Gastrocnemius medialis (tissue), 4 donors: ENCODE measurements around the gene SGMS1. TPM values are rescaled to one million over a fixed set of nuclear protein-coding genes. Genes with fewer than 3 reads are reported as not detected.
"Not testable (repeated sequence)": the region's sequence is repeated elsewhere in the genome, so short reads cannot be mapped to it uniquely, and the experiment has no call there.

Experiments used
- ATAC-seq, 2 donors: fragments of 150-250 bp; one replicate each; pipeline ENCODE4 v1.9.1; 2016
- DNase-seq, 2 donors: peaks; one replicate each; pipeline ENCODE4 v3.0.0-alpha.2; 2019
- H3K27ac ChIP-seq, 4 donors: fragments of 200-600 bp; sonication (generic); 1 replicate in 1 of 4; 2 replicates in 3 of 4; pipeline ENCODE4 v1.5.1; 2016 to 2018; ENCODE audit warnings: mild to moderate bottlenecking in 2 of 4, moderate library complexity in 1 of 4
- H3K27me3 ChIP-seq, 3 donors: fragments of 200-600 bp; sonication (generic) in 2 of 3; 1 replicate in 1 of 3; 2 replicates in 2 of 3; pipeline versions ENCODE4 v1.5.1 to v1.6.0; 2016 to 2019; ENCODE audit warnings: mild to moderate bottlenecking in 1 of 3, moderate library complexity in 1 of 3
- H3K36me3 ChIP-seq, 2 donors: fragments of 200-600 bp; sonication (generic) in 1 of 2; one replicate each; pipeline ENCODE4 v1.5.1; 2017 to 2018
- H3K4me1 ChIP-seq, 2 donors: fragments of 200-600 bp; sonication (generic) in 1 of 2; one replicate each; pipeline ENCODE4 v1.5.1; 2016 to 2017; ENCODE audit warnings: mild to moderate bottlenecking in 2 of 2
- H3K4me3 ChIP-seq, 4 donors: fragments of 200-600 bp; sonication (generic) in 3 of 4; 1 replicate in 1 of 4; 2 replicates in 3 of 4; pipeline ENCODE4 v1.5.1; 2016 to 2019; ENCODE audit warnings: mild to moderate bottlenecking in 2 of 4
- H3K9me3 ChIP-seq, 3 donors: fragments of 200-600 bp; sonication (generic) in 2 of 3; 1 replicate in 1 of 3; 2 replicates in 2 of 3; pipeline ENCODE4 v1.5.1; 2016 to 2019
- POLR2A ChIP-seq, 2 donors: fragments of 450-650 bp; IDR thresholded peaks; one replicate each; pipeline ENCODE4 v1.6.1; 2017; ENCODE audit warnings: antibody characterized with exemption in 2 of 2, mild to moderate bottlenecking in 2 of 2, moderate library complexity in 2 of 2
- in situ Hi-C, 4 donors: fragments of 200-750 bp; cut with MboI; loops; one replicate each; pipeline versions ENCODE4 v1.15.0 to v1.8.0; 2017; ENCODE audit warnings: low sequenced_read_pairs in 4 of 4
- intact Hi-C: fragments of 100-400 bp; cut with DNase I; formaldehyde crosslinking; loops from one replicate; pipeline ENCODE4 v1.15.1; 2023; ENCODE audit warnings: low total_unique reads
- total RNA-seq, 4 donors: library from RNA; depleted of rRNA; stranded (reverse); fragments of >200 nt; gene quantifications; one replicate each; pipeline versions ENCODE4 v1.1.0 to v1.2.3, GENCODE V29; 2016
- TF ChIP-seq, protein P1 (sequence below), 5 experiments: fragments of 450-650 bp in 3 of 5; fragments of 200-600 bp in 2 of 5; sonication (generic) in 2 of 5; IDR thresholded peaks in 4 of 5; conservative IDR thresholded peaks in 1 of 5; 1 replicate in 4 of 5; 2 replicates in 1 of 5; pipeline ENCODE4 v1.5.1; 2016 to 2019; ENCODE audit warnings: antibody characterized with exemption in 5 of 5, mild to moderate bottlenecking in 3 of 5, moderate library complexity in 3 of 5

SGMS1 gene
- total RNA-seq, 4 donors from 2014 or later, result 17.6 to 30.7 (median 25.0) TPM

GRCh38 chr10:50536617-50537240 lies 87.0 kb downstream of the SGMS1 start:
- intact Hi-C loops (no loop called here), in situ Hi-C loops (no loop called here)
- TF ChIP-seq, protein P1, sequence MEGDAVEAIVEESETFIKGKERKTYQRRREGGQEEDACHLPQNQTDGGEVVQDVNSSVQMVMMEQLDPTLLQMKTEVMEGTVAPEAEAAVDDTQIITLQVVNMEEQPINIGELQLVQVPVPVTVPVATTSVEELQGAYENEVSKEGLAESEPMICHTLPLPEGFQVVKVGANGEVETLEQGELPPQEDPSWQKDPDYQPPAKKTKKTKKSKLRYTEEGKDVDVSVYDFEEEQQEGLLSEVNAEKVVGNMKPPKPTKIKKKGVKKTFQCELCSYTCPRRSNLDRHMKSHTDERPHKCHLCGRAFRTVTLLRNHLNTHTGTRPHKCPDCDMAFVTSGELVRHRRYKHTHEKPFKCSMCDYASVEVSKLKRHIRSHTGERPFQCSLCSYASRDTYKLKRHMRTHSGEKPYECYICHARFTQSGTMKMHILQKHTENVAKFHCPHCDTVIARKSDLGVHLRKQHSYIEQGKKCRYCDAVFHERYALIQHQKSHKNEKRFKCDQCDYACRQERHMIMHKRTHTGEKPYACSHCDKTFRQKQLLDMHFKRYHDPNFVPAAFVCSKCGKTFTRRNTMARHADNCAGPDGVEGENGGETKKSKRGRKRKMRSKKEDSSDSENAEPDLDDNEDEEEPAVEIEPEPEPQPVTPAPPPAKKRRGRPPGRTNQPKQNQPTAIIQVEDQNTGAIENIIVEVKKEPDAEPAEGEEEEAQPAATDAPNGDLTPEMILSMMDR (IDR thresholded peaks at IDR 0.05 in 4 of 5, conservative IDR thresholded peaks at IDR 0.05 in 1 of 5), result no peak
- TF ChIP-seq POLR2A (IDR thresholded peaks at IDR 0.05), result no peak
- no peak for ATAC-seq
- Histone ChIP-seq H3K27me3 (no peaks in the 10 kb centered on the region), H3K4me3 (no peak overlapping the region), H3K4me1 (peaks cover 0 to 2% of the 10 kb centered on the region in 2 donors), H3K36me3 (no peaks in the 10 kb centered on the region), H3K27ac (no peak overlapping the region), H3K9me3 (no peaks in the 10 kb centered on the region)
- DNase-seq, result no peak

DNA sequence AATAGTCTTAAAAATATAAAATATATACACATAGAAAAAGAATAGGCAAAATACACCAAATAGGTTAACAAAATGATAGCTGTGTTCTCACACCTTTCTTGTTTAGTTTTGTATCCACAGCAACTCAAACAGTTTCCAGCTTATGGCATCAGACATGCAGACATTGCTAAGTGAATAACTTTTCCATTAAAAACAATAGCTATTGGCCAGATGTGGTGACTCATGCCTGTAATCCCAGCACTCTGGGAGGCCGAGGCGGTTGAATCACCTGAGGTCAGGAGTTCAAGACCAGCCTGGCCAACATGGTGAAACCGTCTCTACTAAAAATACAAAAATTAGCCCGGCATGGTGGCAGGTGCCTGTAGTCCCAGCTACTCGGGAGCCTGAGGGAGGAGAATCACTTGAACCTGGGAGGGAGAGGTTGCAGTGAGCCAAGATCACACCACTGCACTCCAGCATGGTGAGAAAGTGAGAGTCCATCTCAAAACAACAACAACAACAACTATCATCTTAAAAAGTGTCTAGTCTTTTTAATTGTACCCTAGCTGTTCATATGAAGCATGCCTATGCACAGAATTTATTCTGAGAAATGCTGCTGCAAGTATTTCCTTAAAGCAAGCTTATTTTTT lies 88.9 kb downstream of the SGMS1 start:
- H3K9me3 ChIP-seq, H3K4me3 ChIP-seq, DNase-seq, H3K36me3 ChIP-seq, H3K27ac ChIP-seq, H3K4me1 ChIP-seq, in situ Hi-C loops, ATAC-seq, H3K27me3 ChIP-seq: not testable (repeated sequence)
- intact Hi-C loops, result loop anchor here (5.0 kb wide), 1 partner anchor 58 kb away; no protein-coding TSS in a partner anchor

GRCh38 chr10:50533296-50533695 lies 90.5 kb downstream of the SGMS1 start:
- no peaks in the 10 kb centered on the region for H3K4me1 ChIP-seq
- intact Hi-C loops, result loop anchor here (5.0 kb wide), 1 partner anchor 56 kb away; no protein-coding TSS in a partner anchor
- no peaks in the 10 kb centered on the region for H3K36me3 ChIP-seq
- no peaks in the 10 kb centered on the region for H3K9me3 ChIP-seq
- in situ Hi-C loops, result no loop called here
- TF ChIP-seq, protein P1 (IDR thresholded peaks at IDR 0.05 in 4 of 5, conservative IDR thresholded peaks at IDR 0.05 in 1 of 5), result no peak
- TF ChIP-seq POLR2A (IDR thresholded peaks at IDR 0.05), result no peak
- H3K4me3 ChIP-seq, result no peak overlapping the region
- no peak overlapping the region for H3K27ac ChIP-seq
- DNase-seq, result no peak
- no peaks in the 10 kb centered on the region for H3K27me3 ChIP-seq
- ATAC-seq, result no peak

DNA sequence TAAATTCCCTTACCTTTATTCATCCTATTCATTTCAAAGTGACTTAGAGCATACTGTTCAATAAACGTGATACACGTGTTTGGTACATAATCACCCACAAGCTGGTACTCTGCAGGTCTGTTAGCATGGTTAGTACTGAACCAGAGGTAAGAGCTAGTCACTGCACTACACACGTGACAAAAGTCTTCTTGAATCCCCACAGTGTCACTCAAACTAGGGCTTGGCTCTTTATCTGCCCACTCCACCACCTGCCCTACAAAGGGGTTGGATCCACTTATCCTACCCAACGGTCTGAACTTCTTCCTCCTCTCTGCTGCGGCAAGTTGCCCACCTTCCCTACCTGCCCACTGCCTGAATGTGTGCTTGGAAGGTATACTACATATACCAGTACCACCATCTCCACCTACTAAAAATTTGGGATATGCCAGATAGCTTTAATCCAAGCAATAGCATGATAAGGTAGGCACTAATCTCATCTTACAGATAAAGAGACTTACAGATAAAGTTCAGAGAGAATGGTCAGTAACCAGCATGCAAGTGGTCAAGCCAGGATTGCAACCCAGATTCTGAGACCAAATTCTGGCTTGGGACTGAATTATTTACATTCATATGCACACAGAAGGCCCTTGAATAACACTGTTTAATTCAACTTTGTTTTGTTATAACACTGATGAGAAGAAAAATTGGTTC lies 92.2 kb downstream of the SGMS1 start:
- no peak for ATAC-seq
- DNase-seq, result no peak
- peaks cover 0 to 7% of the 10 kb centered on the region in 2 donors for H3K4me1 ChIP-seq
- H3K36me3 ChIP-seq, result no peaks in the 10 kb centered on the region
- H3K27me3 ChIP-seq, result no peaks in the 10 kb centered on the region
- in situ Hi-C loops, result no loop called here
- no peaks in the 10 kb centered on the region for H3K9me3 ChIP-seq
- TF ChIP-seq, protein P1 (IDR thresholded peaks at IDR 0.05 in 4 of 5, conservative IDR thresholded peaks at IDR 0.05 in 1 of 5), result no peak
- no peak for TF ChIP-seq POLR2A (IDR thresholded peaks at IDR 0.05)
- intact Hi-C loops, result loop anchor here (5.0 kb wide), 1 partner anchor 54 kb away; no protein-coding TSS in a partner anchor
- no peak overlapping the region for H3K27ac ChIP-seq
- H3K4me3 ChIP-seq, result no peak overlapping the region

DNA sequence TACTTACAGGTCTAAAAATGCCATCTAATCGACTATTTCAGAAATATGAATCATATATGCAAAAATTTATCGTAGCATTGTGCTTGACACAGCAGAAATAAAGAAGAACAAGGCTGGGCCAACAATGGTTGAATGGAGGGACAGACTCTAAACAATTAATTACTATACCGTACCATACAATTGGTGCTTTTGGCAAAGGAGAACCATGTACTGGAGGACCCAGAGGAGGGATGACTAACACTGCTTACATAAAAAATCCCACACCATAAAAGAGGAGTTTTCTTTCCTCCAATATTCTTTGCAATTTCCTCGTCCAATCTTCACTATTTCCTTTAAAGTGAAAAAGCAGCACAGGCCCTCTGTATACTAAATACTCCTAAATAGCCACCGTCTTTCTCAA lies 94.1 kb downstream of the SGMS1 start:
- Histone ChIP-seq H3K27me3 (no peaks in the 10 kb centered on the region), H3K27ac (no peak overlapping the region), H3K9me3 (no peaks in the 10 kb centered on the region), H3K36me3 (no peaks in the 10 kb centered on the region), H3K4me1 (peaks cover 0 to 7% of the 10 kb centered on the region in 2 donors), H3K4me3 (no peak overlapping the region)
- ATAC-seq (no peak), DNase-seq (no peak)
- TF ChIP-seq, protein P1 (IDR thresholded peaks at IDR 0.05 in 4 of 5, conservative IDR thresholded peaks at IDR 0.05 in 1 of 5), result no peak
- intact Hi-C loops, result loop anchor here (5.0 kb wide), 1 partner anchor 52 kb away; no protein-coding TSS in a partner anchor
- in situ Hi-C loops, result no loop called here
